Subcutaneous abdominal adipose tissue (tissue), 5 donors: ENCODE results near the gene INPP5D.
"Not testable (repeated sequence)": the region's sequence is repeated elsewhere in the genome, so short reads cannot be mapped to it uniquely, and the experiment has no call there.

Experiments
- H3K27ac ChIP-seq: one replicate; pipeline ENCODE4 v1.7.0; 2013; ENCODE audit warnings: low read depth, mild to moderate bottlenecking, inconsistent platforms, low read length, moderate library complexity
- H3K27me3 ChIP-seq, 5 donors: one replicate each; pipeline ENCODE4 v1.7.0; 2013; ENCODE audit warnings: low read length in 5 of 5, inconsistent platforms in 1 of 5; ENCODE audit not compliant: control insufficient read depth in 5 of 5, insufficient read depth in 4 of 5
- H3K36me3 ChIP-seq, 5 donors: one replicate each; pipeline ENCODE4 v1.7.0; 2013; ENCODE audit warnings: low read length in 5 of 5; ENCODE audit not compliant: control insufficient read depth in 5 of 5, insufficient read depth in 5 of 5
- H3K4me1 ChIP-seq, 5 donors: one replicate each; pipeline ENCODE4 v1.7.0; 2013; ENCODE audit warnings: low read length in 5 of 5, mild to moderate bottlenecking in 3 of 5, moderate library complexity in 1 of 5; ENCODE audit not compliant: control insufficient read depth in 5 of 5, insufficient read depth in 5 of 5
- H3K4me3 ChIP-seq, 5 donors: one replicate each; pipeline ENCODE4 v1.7.0; 2013; ENCODE audit warnings: low read length in 5 of 5, low read depth in 1 of 5
- H3K9ac ChIP-seq, 5 donors: one replicate each; pipeline ENCODE4 v1.7.0; 2013; ENCODE audit warnings: low read length in 5 of 5, mild to moderate bottlenecking in 4 of 5, moderate library complexity in 3 of 5
- H3K9me3 ChIP-seq, 5 donors: one replicate each; pipeline ENCODE4 v1.7.0; 2013; ENCODE audit warnings: low read length in 5 of 5; ENCODE audit not compliant: control insufficient read depth in 5 of 5
- donor health status: healthy.
- donor health status: healthy.
- donor health status: healthy.
- donor health status: healthy.
- donor health status: healthy.

The INPP5D gene

GRCh38 chr2:233019610-233020009 lies 40.5 kb upstream of the INPP5D start:
- H3K9ac ChIP-seq, H3K9me3 ChIP-seq, H3K4me3 ChIP-seq, H3K27me3 ChIP-seq, H3K4me1 ChIP-seq, H3K36me3 ChIP-seq, H3K27ac ChIP-seq: not testable (repeated sequence)

- H3K4me3 ChIP-seq = no peak overlapping the region
- no peaks in the 10 kb centered on the region for H3K4me1 ChIP-seq
- H3K9ac ChIP-seq = no peak overlapping the region
- no peak overlapping the region for H3K27ac ChIP-seq
- peaks cover 0 to 6% (median 0%) of the 10 kb centered on the region in 5 donors for H3K9me3 ChIP-seq
- peaks cover 0 to 5% (median 0%) of the 10 kb centered on the region in 5 donors for H3K27me3 ChIP-seq
- H3K36me3 ChIP-seq = no peaks in the 10 kb centered on the region
Measured at GRCh38 chr2:233020454-233020853, 39.7 kb upstream of the INPP5D start.

- H3K9me3 ChIP-seq = peaks cover 0 to 6% (median 0%) of the 10 kb centered on the region in 5 donors
- H3K27ac ChIP-seq = no peak overlapping the region
- H3K27me3 ChIP-seq = peaks cover 0 to 5% (median 0%) of the 10 kb centered on the region in 5 donors
- H3K4me3 ChIP-seq = no peak overlapping the region
- H3K4me1 ChIP-seq = no peaks in the 10 kb centered on the region
- no peaks in the 10 kb centered on the region for H3K36me3 ChIP-seq
- H3K9ac ChIP-seq = no peak overlapping the region
Measured at GRCh38 chr2:233021771-233022170, 38.4 kb upstream of the INPP5D start.

- H3K4me1 ChIP-seq = no peaks in the 10 kb centered on the region
- H3K27me3 ChIP-seq = peaks cover 0 to 5% (median 0%) of the 10 kb centered on the region in 5 donors
- H3K27ac ChIP-seq = no peak overlapping the region
- H3K9ac ChIP-seq = no peak overlapping the region
- H3K4me3 ChIP-seq = no peak overlapping the region
- H3K9me3 ChIP-seq = peaks cover 0 to 6% (median 0%) of the 10 kb centered on the region in 5 donors
- no peaks in the 10 kb centered on the region for H3K36me3 ChIP-seq
Measured at GRCh38 chr2:233022561-233022960, 37.6 kb upstream of the INPP5D start.

GRCh38 chr2:233023007-233023760 lies 37.0 kb upstream of the INPP5D start:
- Histone ChIP-seq H3K27me3 (peaks cover 0 to 5% (median 0%) of the 10 kb centered on the region in 5 donors), H3K9me3 (peaks cover 0 to 2% (median 0%) of the 10 kb centered on the region in 5 donors), H3K36me3 (no peaks in the 10 kb centered on the region), H3K4me3 (no peak overlapping the region), H3K9ac (no peak overlapping the region), H3K27ac (no peak overlapping the region), H3K4me1 (no peaks in the 10 kb centered on the region)

GRCh38 chr2:233023761-233024410 lies 36.3 kb upstream of the INPP5D start:
- Histone ChIP-seq H3K4me1 (no peaks in the 10 kb centered on the region), H3K36me3 (no peaks in the 10 kb centered on the region), H3K9me3 (no peaks in the 10 kb centered on the region), H3K4me3 (no peak overlapping the region), H3K27me3 (peaks cover 0 to 5% (median 0%) of the 10 kb centered on the region in 5 donors), H3K27ac (no peak overlapping the region), H3K9ac (no peak overlapping the region)

- H3K4me1 ChIP-seq = no peaks in the 10 kb centered on the region
- H3K4me3 ChIP-seq = no peak overlapping the region
- no peak overlapping the region for H3K27ac ChIP-seq
- H3K9ac ChIP-seq = no peak overlapping the region
- no peaks in the 10 kb centered on the region for H3K9me3 ChIP-seq
- H3K27me3 ChIP-seq = peaks cover 0 to 5% (median 0%) of the 10 kb centered on the region in 5 donors
- no peaks in the 10 kb centered on the region for H3K36me3 ChIP-seq
Measured at GRCh38 chr2:233025706-233026105, 34.4 kb upstream of the INPP5D start.

- no peaks in the 10 kb centered on the region for H3K9me3 ChIP-seq
- H3K9ac ChIP-seq = no peak overlapping the region
- peaks cover 0 to 5% (median 0%) of the 10 kb centered on the region in 5 donors for H3K27me3 ChIP-seq
- no peak overlapping the region for H3K27ac ChIP-seq
- no peaks in the 10 kb centered on the region for H3K36me3 ChIP-seq
- H3K4me1 ChIP-seq = no peaks in the 10 kb centered on the region
- H3K4me3 ChIP-seq = no peak overlapping the region
Measured at GRCh38 chr2:233026198-233026813, 33.8 kb upstream of the INPP5D start.

- Histone ChIP-seq H3K9me3 (peaks cover 0 to 5% (median 0%) of the 10 kb centered on the region in 5 donors), H3K27ac (no peak overlapping the region), H3K36me3 (no peaks in the 10 kb centered on the region), H3K4me3 (no peak overlapping the region), H3K27me3 (no peaks in the 10 kb centered on the region), H3K9ac (no peak overlapping the region), H3K4me1 (no peaks in the 10 kb centered on the region)
Measured at GRCh38 chr2:233029321-233029720, 30.8 kb upstream of the INPP5D start.
